H9 (cell line): ENCODE measurements around the gene MC1R. TPM values are rescaled to one million over a fixed set of nuclear protein-coding genes. Genes with fewer than 3 reads are reported as not detected.
A peak's percentile ranks its signal among the peaks of the same experiment; 100 is the strongest.

ENCODE experiments used
- DNase-seq: peaks from one replicate; pipeline ENCODE4 v3.0.0-alpha.2; 2017
- H2AFZ ChIP-seq: one replicate; pipeline ENCODE4 v1.6.1; 2013; ENCODE audit warnings: mild to moderate bottlenecking, low read length, control low read depth, moderate library complexity
- H2AK5ac ChIP-seq: 2 replicates; pipeline ENCODE4 v1.6.1; 2013; ENCODE audit warnings: low read length, control low read depth, mixed read lengths; ENCODE audit not compliant: insufficient read length
- H2BK120ac ChIP-seq: one replicate; pipeline ENCODE4 v1.6.1; 2013; ENCODE audit warnings: low read depth, mild to moderate bottlenecking, low read length, control low read depth, inconsistent platforms; ENCODE audit not compliant: poor library complexity, severe bottlenecking
- H2BK12ac ChIP-seq: 2 replicates; pipeline ENCODE4 v1.6.1; 2013; ENCODE audit warnings: low read length, control low read depth, mixed read lengths, low read depth; ENCODE audit not compliant: insufficient read length
- H2BK15ac ChIP-seq: 2 replicates; pipeline ENCODE4 v1.6.1; 2013; ENCODE audit warnings: low read depth, low read length, control low read depth
- H2BK20ac ChIP-seq: one replicate; pipeline ENCODE4 v1.6.1; 2013; ENCODE audit warnings: low read depth, mild to moderate bottlenecking, low read length, control low read depth, inconsistent platforms; ENCODE audit not compliant: poor library complexity, severe bottlenecking
- H2BK5ac ChIP-seq: 2 replicates; pipeline ENCODE4 v1.6.1; 2013; ENCODE audit warnings: low read length, control low read depth, mixed read lengths; ENCODE audit not compliant: insufficient read length
- H3K14ac ChIP-seq: 2 replicates; pipeline ENCODE4 v1.6.1; 2013; ENCODE audit warnings: low read length, control low read depth; ENCODE audit not compliant: insufficient read depth
- H3K18ac ChIP-seq: 2 replicates; pipeline ENCODE4 v1.6.1; 2013; ENCODE audit warnings: low read depth, mild to moderate bottlenecking, mixed read lengths, low read length, control low read depth; ENCODE audit not compliant: insufficient read length
- H3K23ac ChIP-seq: 2 replicates; pipeline ENCODE4 v1.6.1; 2013; ENCODE audit warnings: low read length, control low read depth, mixed read lengths, low read depth; ENCODE audit not compliant: insufficient read length
- H3K23me2 ChIP-seq: 2 replicates; pipeline ENCODE4 v1.6.1; 2013; ENCODE audit warnings: low read depth, mild to moderate bottlenecking, mixed read lengths, low read length, control low read depth; ENCODE audit not compliant: insufficient read length, poor library complexity, severe bottlenecking
- H3K27ac ChIP-seq: 2 replicates; pipeline ENCODE4 v1.5.1; 2013; ENCODE audit warnings: low read length, control low read depth, mixed read lengths, low read depth; ENCODE audit not compliant: insufficient read length
- H3K27me3 ChIP-seq: 2 replicates; pipeline ENCODE4 v1.6.1; 2013; ENCODE audit warnings: low read length, control low read depth, inconsistent platforms; ENCODE audit not compliant: insufficient read depth
- H3K4ac ChIP-seq: 2 replicates; pipeline ENCODE4 v1.6.1; 2013; ENCODE audit warnings: low read depth, mild to moderate bottlenecking, control low read depth, inconsistent platforms, low read length, moderate library complexity
- H3K4me1 ChIP-seq: 2 replicates; pipeline ENCODE4 v1.6.1; 2013; ENCODE audit warnings: low read length, control low read depth, inconsistent platforms; ENCODE audit not compliant: insufficient read depth
- H3K4me2 ChIP-seq: 2 replicates; pipeline ENCODE4 v1.6.1; 2013; ENCODE audit warnings: low read length, control low read depth, mixed read lengths; ENCODE audit not compliant: insufficient read length, insufficient read depth
- H3K56ac ChIP-seq: 2 replicates; pipeline ENCODE4 v1.6.1; 2013; ENCODE audit warnings: low read depth, mild to moderate bottlenecking, mixed read lengths, low read length, control low read depth; ENCODE audit not compliant: insufficient read length
- H3K79me1 ChIP-seq: 2 replicates; pipeline ENCODE4 v1.6.1; 2013; ENCODE audit warnings: low read depth, mild to moderate bottlenecking, moderate library complexity, low read length, control low read depth, inconsistent platforms; ENCODE audit not compliant: insufficient read depth, poor library complexity, severe bottlenecking
- H3K79me2 ChIP-seq: 2 replicates; pipeline ENCODE4 v1.6.1; 2013; ENCODE audit warnings: low read length, control low read depth, inconsistent platforms; ENCODE audit not compliant: insufficient read depth
- H3K9ac ChIP-seq: 2 replicates; pipeline ENCODE4 v1.6.1; 2013; ENCODE audit warnings: low read length, control low read depth, mixed read lengths; ENCODE audit not compliant: insufficient read length; ENCODE audit errors: extremely low read depth
- H3K9me3 ChIP-seq: one replicate; pipeline ENCODE4 v1.6.1; 2013; ENCODE audit warnings: low read depth, low read length, inconsistent platforms; ENCODE audit not compliant: control insufficient read depth
- H3T11ph ChIP-seq: one replicate; pipeline ENCODE4 v1.6.1; 2013; ENCODE audit warnings: mild to moderate bottlenecking, low read length, control low read depth, inconsistent platforms
- H4K20me1 ChIP-seq: one replicate; pipeline ENCODE4 v1.6.1; 2013; ENCODE audit not compliant: control insufficient read depth, insufficient read length, insufficient read depth
- H4K5ac ChIP-seq: 2 replicates; pipeline ENCODE4 v1.6.1; 2013; ENCODE audit warnings: low read depth, mild to moderate bottlenecking, mixed read lengths, low read length, control low read depth; ENCODE audit not compliant: insufficient read length
- H4K8ac ChIP-seq: replicated peaks from 2 replicates; pipeline ENCODE4 v1.6.1; 2013; ENCODE audit warnings: low read length, control low read depth, mixed read lengths, low read depth; ENCODE audit not compliant: insufficient read length
- H4K91ac ChIP-seq: 2 replicates; pipeline ENCODE4 v1.6.1; 2013; ENCODE audit warnings: low read depth, mild to moderate bottlenecking, moderate library complexity, mixed read lengths, low read length, control low read depth; ENCODE audit not compliant: insufficient read length
- H3K27ac Mint-ChIP-seq, 3 experiments: 2 replicates in 2 of 3; 3 replicates in 1 of 3; pipeline ENCODE4 v1.8.0; 2020 to 2021; ENCODE audit warnings: mixed read lengths in 3 of 3, mild to moderate bottlenecking in 1 of 3, moderate library complexity in 1 of 3
- H3K27me3 Mint-ChIP-seq: 2 replicates; pipeline ENCODE4 v1.8.0; 2021; ENCODE audit warnings: low read depth, mild to moderate bottlenecking, moderate library complexity, mixed read lengths
- H3K36me3 Mint-ChIP-seq, 3 experiments: 2 replicates in 2 of 3; 3 replicates in 1 of 3; pipeline ENCODE4 v1.8.0; 2020 to 2021; ENCODE audit warnings: low read depth in 3 of 3, mixed read lengths in 3 of 3; ENCODE audit not compliant: insufficient read depth in 1 of 3
- H3K4me1 Mint-ChIP-seq, 2 experiments: 2 replicates each; pipeline ENCODE4 v1.8.0; 2020; ENCODE audit warnings: mixed read lengths in 2 of 2
- H3K4me3 Mint-ChIP-seq, 2 experiments: 2 replicates in 1 of 2; 3 replicates in 1 of 2; pipeline ENCODE4 v1.8.0; 2020 to 2021; ENCODE audit warnings: mild to moderate bottlenecking in 2 of 2, mixed read lengths in 2 of 2, moderate library complexity in 1 of 2
- H3K9me3 Mint-ChIP-seq, 2 experiments: 2 replicates in 1 of 2; 3 replicates in 1 of 2; pipeline ENCODE4 v1.8.0; 2020; ENCODE audit warnings: mild to moderate bottlenecking in 2 of 2, mixed read lengths in 2 of 2, moderate library complexity in 1 of 2
- WGBS: extraction: QIAGEN DNeasy Blood & Tissue Kit; methylation state at CpG from one replicate; pipeline ENCODE4 v1.1.7; 2013; ENCODE audit warnings: missing lambda C conversion rate, low lambda C conversion rate, mixed read lengths; ENCODE audit not compliant: insufficient read length; ENCODE audit errors: extremely low coverage; 5-methylcytosine and 5-hydroxymethylcytosine counted together
- total RNA-seq: library from RNA; stranded (reverse); gene quantifications from 2 replicates; pipeline ENCODE4 v1.2.1, GENCODE V29; 2021
- TF ChIP-seq, protein P1 (sequence below): fragments of 200-600 bp; sonication (generic); conservative IDR thresholded peaks from 3 replicates; pipeline ENCODE4 v1.8.0; 2021; ENCODE audit warnings: antibody characterized with exemption, mild to moderate bottlenecking

MC1R gene
- total RNA-seq, 1 experiment from 2014 or later: 4.7 TPM

DNA sequence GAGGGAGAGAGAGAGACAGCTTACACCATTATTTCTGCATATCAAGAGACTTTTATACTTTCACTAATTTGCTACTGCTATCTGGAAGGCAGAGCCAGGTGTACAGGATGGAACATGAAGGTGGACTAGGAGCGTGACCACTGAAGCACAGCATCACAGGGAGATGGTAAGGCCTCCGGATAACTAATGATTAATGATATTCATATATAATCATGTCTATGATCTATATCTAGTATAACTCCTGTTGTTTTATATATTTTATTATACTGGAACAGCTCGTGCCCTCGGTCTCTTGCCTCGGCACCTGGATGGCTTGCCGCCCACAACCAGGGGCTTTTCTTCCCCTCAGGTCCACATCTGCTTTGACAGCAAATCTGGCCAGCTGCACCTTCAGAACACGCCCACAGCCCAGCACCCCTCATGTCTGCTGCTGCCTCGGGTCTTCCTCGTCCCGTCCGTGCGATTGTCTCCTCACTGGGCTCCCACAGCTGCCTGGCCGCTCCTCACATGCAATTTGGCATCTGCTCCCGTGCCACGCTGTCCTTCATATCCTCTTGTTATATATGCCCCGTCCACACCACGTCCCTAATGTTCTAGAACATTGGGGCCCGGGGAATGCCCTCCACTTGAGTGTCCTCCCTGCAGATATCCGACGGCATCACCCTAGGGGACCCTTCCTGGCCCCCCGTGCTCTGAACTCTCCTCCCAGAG lies 19.7 kb downstream of the MC1R start:
- Histone ChIP-seq H3K14ac (no peak overlapping the region), H3K4me2 (no peak overlapping the region), H3K4me1 (no peaks in the 10 kb centered on the region), H3K27me3 (no peaks in the 10 kb centered on the region), H3K56ac (no peak overlapping the region), H3K9ac (no peak overlapping the region), H3K27ac (no peak overlapping the region), H2BK20ac (no peak overlapping the region), H3K4ac (no peak overlapping the region), H3T11ph (no peak overlapping the region), H3K79me1 (no peaks in the 10 kb centered on the region), H2BK15ac (no peak overlapping the region), H4K91ac (no peak overlapping the region), H3K9me3 (no peaks in the 10 kb centered on the region), H3K23ac (no peak overlapping the region), H2BK5ac (no peak overlapping the region), H3K79me2 (no peaks in the 10 kb centered on the region), H3K23me2 (no peaks in the 10 kb centered on the region), H2BK12ac (no peak overlapping the region), H4K20me1 (no peaks in the 10 kb centered on the region), H4K8ac (no peak overlapping the region), H4K5ac (no peak overlapping the region), H2AFZ (no peak overlapping the region), H3K18ac (no peak overlapping the region), H2AK5ac (no peak overlapping the region), H2BK120ac (no peak overlapping the region)
- Mint-ChIP-seq H3K9me3 (no peaks in the 10 kb centered on the region), H3K27me3 (peaks cover 1% of the 10 kb centered on the region; the same call in 1 of the 2 replicates), H3K27ac (peak overlapping the region in 1 of 3 experiments; percentile 57; a peak in 1 of 7 replicates), H3K4me3 (no peak overlapping the region), H3K36me3 (peaks cover 21 to 28% (median 24%) of the 10 kb centered on the region in 3 experiments), H3K4me1 (no peaks in the 10 kb centered on the region)
- no peak for DNase-seq
- no CpG with 5 or more reads among the region's 21 CpGs for WGBS
- TF ChIP-seq, protein P1, sequence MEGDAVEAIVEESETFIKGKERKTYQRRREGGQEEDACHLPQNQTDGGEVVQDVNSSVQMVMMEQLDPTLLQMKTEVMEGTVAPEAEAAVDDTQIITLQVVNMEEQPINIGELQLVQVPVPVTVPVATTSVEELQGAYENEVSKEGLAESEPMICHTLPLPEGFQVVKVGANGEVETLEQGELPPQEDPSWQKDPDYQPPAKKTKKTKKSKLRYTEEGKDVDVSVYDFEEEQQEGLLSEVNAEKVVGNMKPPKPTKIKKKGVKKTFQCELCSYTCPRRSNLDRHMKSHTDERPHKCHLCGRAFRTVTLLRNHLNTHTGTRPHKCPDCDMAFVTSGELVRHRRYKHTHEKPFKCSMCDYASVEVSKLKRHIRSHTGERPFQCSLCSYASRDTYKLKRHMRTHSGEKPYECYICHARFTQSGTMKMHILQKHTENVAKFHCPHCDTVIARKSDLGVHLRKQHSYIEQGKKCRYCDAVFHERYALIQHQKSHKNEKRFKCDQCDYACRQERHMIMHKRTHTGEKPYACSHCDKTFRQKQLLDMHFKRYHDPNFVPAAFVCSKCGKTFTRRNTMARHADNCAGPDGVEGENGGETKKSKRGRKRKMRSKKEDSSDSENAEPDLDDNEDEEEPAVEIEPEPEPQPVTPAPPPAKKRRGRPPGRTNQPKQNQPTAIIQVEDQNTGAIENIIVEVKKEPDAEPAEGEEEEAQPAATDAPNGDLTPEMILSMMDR: no peak
